OCI-M2 (cell line): Measurements from ENCODE around the gene FCER1G.
A peak's percentile ranks its signal among the peaks of the same experiment; 100 is the strongest.

Source experiments
- DNase-seq: peaks from one replicate; lab custom pipeline; 2025; ENCODE audit not compliant: unreplicated experiment; lab: John Stamatoyannopoulos, UW

Gene FCER1G

GRCh38 chr1:161187311-161187710 is 27.8 kb upstream of the FCER1G start:
- DNase-seq: no peak

- DNase-seq: no peak
Observed at GRCh38 chr1:161188381-161188780, 26.7 kb upstream of the FCER1G start.

- no peak for DNase-seq
Observed at GRCh38 chr1:161189036-161189435, 26.1 kb upstream of the FCER1G start.

- no peak for DNase-seq
Observed at GRCh38 chr1:161190962-161191521, 24.1 kb upstream of the FCER1G start.

GRCh38 chr1:161191971-161192370 is 23.1 kb upstream of the FCER1G start:
- no peak for DNase-seq

- DNase-seq: no peak
Observed at GRCh38 chr1:161192476-161193465, 22.3 kb upstream of the FCER1G start.

DNA sequence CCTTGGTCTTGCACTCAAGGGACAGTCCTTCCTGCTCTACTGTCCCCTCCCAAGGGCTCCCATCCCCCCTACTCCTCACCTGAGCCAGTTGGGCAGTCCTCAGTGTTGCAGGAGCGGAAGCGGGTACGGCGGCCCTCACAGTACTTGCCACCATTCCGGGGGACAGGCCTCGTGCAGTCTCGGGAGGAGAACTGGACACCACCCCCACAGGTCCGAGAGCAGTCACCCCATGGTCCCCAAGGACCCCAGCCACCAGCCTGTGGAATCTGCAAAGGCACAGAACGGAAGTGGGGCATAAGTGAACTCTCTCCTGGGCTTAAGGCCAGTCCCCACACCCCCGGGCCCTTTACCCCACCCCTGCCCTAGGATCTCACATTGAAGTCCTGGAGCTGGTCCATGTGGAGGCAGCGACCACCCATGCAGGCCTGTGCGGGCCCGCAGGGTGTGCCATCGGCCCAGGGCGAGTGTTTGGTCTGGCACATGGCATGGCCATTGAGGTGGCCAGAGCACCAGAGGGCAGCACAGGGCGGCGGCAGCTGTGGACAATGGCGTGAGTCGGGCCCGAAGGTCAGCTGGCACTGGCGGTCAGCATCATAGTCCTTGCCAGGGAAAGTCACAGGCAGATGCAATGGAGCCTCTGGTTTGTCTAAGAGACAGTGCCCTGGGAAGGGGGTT is 21.4 kb upstream of the FCER1G start:
- DNase-seq: no peak

GRCh38 chr1:161195171-161195570 is 19.9 kb upstream of the FCER1G start:
- no peak for DNase-seq

DNA sequence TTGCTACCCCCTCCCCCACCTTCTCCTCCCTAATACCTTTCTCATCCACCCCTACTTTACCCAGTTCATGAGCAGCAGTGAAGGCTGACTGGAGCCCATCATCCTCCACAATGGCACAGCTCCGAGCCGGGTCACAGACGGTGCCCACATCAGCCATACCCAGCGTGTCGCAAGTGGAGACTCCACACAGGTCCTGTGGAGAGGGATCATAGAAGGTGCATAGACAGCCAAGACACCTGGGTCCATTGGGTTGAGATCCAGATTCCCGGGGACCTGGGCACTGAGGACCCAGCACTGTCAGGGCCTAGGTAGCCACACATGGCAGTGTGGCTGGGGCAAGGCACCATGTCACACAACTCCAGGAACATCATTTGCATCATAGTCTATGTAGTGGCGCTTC is 19.0 kb upstream of the FCER1G start:
- no peak for DNase-seq

GRCh38 chr1:161196521-161197451 is 18.3 kb upstream of the FCER1G start:
- no peak for DNase-seq

GRCh38 chr1:161197560-161198193 is 17.4 kb upstream of the FCER1G start:
- DNase-seq: no peak

DNA sequence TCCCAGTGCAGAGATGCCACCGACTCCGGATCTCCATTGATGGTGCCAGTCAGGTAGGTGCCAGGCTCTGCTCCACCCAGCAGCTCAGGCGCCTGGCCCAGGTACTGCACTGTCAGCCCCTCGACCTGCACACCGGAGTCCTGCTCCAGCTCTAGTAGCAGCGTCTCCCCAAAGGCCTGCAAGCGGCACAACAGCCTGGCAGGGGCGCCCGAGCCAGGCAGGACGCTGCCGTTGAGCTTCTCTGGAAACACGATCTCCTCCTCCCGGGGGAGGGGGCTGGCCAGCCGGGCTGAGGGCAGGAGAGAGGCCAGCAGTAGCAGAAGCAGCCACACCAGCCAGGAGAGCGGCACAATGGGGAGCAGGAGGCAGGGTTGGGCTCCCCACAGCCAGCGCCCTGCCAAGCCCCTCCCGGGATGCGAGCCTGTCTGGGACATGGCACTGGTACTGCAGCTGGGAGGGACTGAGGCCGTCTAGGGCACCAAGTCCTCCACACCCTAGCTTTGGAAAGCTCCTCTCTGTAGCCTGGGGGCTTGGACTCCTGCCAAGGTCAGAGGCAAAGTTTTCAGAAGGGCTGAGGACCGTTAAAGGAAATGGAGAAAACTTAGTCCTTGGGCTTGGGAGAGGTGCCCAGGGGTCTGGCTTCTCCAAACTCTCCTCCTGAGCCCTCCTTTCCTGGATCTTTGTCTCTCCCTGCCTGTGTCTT is 16.8 kb upstream of the FCER1G start:
- DNase-seq: no peak

DNA sequence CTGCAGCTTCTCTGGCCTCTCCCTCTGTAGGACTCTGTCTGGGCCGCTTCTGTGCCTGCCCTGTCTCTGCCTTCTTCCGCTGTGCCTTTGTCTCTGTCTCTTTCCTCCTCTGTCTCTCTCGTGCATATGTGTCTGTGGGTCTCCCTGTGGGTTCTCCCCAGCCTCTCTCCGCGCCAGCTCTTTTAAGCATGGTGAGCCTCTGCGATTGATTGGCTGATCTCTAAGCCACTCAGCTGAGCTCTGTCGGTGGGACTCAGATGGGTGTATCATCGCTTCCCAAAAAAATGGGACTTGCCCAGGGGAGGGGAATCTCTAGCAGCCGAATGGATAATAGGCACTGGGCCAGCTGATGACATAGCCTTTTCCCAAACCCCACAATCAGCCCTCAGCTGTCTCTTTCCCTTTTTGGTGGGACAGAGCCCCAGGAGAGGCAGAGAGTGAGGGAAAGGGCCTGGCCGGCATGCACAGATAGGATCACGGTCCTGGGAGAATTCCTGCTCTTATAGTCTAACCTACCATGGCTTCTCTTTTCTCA is 16.1 kb upstream of the FCER1G start, which contains the start of gene ADAMTS4:
ADAMTS4 (minus strand) TSS at position 158 of the 535 bp plus-strand sequence. CDS start 427 bp downstream, outside the sequence.
- DNase-seq: no peak

- no peak for DNase-seq
Observed at GRCh38 chr1:161199506-161200139, 15.5 kb upstream of the FCER1G start.

DNA sequence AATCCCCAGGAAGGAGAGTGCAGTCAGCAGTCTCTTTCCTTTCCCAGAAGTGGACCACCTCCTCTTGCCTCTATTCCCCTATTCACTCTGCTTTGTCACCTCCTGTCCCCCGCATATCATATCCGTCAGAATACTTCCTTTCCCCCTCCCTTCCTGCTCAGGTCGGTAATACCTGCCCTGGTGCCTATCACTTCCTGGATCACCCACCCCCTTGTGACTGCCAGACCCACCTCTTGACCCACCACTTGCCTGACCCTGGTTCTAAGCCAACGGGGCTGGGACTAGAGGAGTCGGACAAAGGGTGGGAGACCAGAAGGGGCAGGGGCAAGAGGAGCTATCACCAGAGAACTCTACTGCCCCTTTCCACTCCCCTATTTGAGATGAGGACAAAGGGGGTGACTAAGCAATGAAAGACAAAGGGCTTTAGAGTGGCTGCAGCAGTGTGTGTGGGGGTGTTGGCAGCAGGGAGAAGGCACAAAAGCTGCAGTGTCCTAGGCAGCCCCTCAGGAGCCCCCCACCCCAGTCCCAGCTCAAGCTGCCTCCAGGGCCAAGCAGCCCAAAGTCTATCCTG is 14.6 kb upstream of the FCER1G start:
- DNase-seq: no peak

DNA sequence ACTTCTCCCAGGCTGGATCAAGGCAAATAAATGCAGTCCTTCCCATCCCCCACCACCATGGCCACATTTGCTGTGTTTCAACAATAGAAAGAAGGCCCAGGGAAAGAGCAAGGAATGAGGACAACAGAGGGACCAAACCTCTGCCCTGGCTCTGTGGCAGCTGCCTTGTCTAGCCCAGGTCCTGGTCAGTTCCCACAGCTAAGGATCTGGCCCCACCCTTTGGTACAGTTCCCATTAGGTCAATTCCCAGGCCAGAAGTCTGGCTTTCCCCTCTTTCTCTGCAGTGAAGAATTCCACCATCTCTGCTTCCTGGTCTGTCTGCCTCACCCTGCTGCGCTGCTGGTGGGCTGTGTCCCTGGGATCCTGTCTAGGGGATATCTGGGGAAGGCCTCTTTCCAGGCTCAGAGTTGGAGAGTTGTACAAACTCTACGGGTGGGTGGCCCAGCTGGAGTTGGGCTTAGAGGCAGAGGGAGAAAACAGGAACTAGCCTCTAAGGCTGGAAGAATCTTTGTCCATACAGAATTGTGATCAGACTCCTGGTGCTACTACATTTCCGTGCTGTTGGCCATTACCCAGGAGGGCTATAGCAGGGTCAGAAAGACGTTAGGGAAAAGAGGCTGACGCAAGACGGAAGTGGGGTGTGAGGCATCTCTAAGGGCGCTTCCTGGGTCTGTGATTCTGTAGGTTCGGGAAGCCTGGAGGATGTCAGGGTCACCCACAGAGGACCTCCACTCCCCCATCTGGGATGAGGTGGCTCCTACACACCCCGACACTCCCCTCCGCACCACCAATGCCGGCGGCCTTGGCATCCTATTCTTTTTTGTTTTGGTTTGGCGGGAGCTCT is 13.9 kb upstream of the FCER1G start:
- no peak for DNase-seq

DNA sequence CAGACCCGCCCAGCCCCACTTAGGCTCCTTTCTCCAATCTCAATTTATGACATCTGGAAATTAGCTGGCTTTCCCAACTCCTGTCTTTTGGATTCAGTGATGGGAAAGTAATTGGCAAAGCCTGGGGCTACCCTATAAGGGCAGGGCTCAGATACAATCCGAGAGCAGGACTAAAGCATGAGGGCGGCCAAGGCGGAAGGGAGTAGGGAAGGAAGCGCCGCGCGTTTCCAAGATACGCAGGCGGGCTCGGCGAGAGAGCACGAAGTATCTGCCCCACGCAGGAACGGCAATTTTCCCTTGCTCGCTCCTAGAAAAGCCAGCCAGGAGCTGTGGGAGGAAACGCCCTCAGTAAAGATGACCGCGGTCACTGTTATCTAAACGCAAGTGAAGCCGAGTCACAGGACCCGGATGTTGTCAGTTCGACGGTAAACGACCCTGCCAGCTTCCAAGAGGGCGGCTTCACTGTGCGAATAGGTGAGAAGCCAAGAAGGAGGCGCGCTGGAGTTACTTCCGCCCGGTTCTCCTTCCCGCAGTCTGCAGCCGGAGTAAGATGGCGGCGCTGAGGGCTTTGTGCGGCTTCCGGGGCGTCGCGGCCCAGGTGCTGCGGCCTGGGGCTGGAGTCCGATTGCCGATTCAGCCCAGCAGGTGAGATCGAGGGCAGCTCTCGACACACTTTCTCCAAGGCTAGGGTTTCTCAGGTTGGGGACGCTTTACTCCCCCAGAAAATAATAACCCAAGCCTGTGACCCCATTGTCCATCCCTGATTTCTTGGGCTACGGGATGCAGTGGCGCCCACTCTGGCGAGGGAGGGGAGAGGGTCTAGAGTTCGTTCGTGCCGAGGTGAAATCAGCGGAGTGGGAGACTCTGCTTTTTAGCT is 13.0 kb upstream of the FCER1G start, which contains the start of gene NDUFS2:
NDUFS2 (plus strand) TSS at position 532 of the 877 bp plus-strand sequence; CDS start at position 551, 19 bp downstream.
- peak; percentile 82 for DNase-seq
